Neural cell (in vitro differentiated cells): ENCODE measurements around the gene HS6ST2.

Source experiments
- CTCF ChIP-seq: fragments of 450-650 bp; IDR thresholded peaks from 2 replicates; pipeline ENCODE4 v1.5.1; 2014; ENCODE audit warnings: antibody characterized with exemption, mild to moderate bottlenecking, moderate library complexity; ENCODE audit not compliant: poor library complexity, severe bottlenecking
- EP300 ChIP-seq: fragments of 450-650 bp; conservative IDR thresholded peaks from 2 replicates; pipeline ENCODE4 v1.6.1; 2014; ENCODE audit warnings: antibody characterized with exemption, mild to moderate bottlenecking, moderate library complexity; ENCODE audit not compliant: poor library complexity, severe bottlenecking
- EZH2 ChIP-seq: fragments of 200-600, 300-800 bp; shearing (Covaris generic), sonication (generic); IDR thresholded peaks from 2 replicates; pipeline ENCODE4 v1.6.1; 2014; ENCODE audit warnings: antibody characterized with exemption, low read length, borderline replicate concordance, mild to moderate bottlenecking; ENCODE audit not compliant: insufficient read depth, poor library complexity, severe bottlenecking
- POLR2AphosphoS5 ChIP-seq: IDR thresholded peaks from 2 replicates; pipeline ENCODE4 v1.6.1; 2012
- RAD21 ChIP-seq: fragments of 450-650 bp; conservative IDR thresholded peaks from 2 replicates; pipeline ENCODE4 v1.6.1; 2014; ENCODE audit warnings: antibody characterized with exemption, mild to moderate bottlenecking, moderate library complexity
- TAF1 ChIP-seq: IDR thresholded peaks from 2 replicates; pipeline ENCODE4 v1.6.1; 2012; ENCODE audit warnings: low read depth

GRCh38 chrX:132818638-132819037 lies 139.8 kb downstream of the HS6ST2 start:
- no peak for TF ChIP-seq CTCF
- TF ChIP-seq TAF1, result no peak
- no peak for TF ChIP-seq POLR2AphosphoS5
- TF ChIP-seq RAD21, result no peak
- no peak for TF ChIP-seq EZH2
- TF ChIP-seq EP300, result no peak
